ENCODE data around the gene ALOX5.

Gene ALOX5

DNA sequence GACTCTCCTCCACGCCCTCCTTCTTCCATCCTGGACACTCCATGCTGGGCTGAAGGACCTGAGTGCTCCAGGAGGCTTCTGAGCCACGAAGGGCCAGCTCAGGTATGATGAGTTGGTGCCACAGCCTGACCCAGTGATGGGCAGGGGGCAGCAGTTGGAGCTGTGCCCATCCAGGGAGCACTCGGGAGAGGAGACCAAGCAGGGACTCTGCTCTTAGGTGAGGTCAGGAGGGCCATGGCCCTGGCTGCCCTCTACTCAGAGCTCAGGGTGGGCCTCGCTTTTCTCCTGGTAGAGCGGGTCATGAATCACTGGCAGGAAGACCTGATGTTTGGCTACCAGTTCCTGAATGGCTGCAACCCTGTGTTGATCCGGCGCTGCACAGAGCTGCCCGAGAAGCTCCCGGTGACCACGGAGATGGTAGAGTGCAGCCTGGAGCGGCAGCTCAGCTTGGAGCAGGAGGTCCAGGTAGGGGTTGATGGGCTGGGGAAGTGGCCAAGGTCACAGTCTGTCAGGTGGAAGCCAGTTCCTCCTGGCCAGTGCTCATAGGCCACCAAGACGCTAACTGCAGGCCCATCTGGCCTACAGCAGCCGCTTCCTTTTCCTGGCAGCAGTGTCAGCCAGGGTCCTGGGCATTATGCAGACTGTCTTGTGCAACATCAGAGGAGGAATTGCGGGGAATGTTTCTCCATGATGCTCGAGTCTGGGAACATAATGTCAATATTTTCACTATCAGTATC is 50.8 kb downstream of the ALOX5 start:
- no peak for DNase-seq (ENCODE audit: low read depth)

DNA sequence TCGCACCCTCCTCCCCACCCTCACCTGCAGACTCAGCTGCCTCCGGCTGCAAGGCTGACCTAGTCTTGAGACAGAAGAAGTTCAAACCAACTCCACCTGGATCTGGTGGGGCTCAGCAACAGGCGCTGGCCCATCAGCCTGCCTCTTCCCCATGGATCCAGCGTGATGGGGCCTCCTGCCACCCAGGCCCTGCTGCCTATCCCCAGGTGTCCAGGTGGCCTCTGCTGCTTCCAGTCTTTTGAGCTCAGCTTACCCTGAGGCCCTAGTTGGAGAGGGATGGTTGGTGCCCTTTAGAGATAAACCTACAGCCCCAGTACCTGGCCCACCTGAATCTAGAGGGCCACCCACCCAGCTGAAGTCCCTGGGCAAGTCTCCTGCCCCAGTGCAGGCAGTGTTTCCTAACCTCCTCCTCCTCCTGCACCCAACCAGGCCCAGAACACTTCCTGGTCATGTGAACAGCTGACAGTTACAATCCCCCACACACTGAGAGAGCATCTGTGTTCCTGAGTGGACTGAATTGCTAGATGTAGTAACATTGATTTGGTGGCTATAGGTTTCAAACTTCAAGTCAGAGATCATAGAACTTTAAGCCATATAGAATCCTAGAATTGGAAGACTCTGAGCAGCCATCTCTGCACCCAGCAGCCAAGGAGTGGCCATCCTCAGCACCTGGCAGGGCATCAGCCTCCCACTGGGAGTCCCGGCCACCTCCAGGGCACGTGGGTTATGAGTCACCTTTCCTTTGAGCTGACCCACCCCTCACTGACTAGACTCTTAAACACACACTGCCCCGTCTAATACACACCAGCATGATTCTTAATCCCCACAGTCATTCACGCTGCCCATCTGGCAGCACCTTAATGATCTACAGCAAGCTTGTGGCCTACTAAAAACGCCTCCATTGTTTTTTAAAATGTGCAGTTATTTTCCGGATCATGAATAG is 51.9 kb downstream of the ALOX5 start:
- DNase-seq (ENCODE audit: low read depth) = no peak

DNA sequence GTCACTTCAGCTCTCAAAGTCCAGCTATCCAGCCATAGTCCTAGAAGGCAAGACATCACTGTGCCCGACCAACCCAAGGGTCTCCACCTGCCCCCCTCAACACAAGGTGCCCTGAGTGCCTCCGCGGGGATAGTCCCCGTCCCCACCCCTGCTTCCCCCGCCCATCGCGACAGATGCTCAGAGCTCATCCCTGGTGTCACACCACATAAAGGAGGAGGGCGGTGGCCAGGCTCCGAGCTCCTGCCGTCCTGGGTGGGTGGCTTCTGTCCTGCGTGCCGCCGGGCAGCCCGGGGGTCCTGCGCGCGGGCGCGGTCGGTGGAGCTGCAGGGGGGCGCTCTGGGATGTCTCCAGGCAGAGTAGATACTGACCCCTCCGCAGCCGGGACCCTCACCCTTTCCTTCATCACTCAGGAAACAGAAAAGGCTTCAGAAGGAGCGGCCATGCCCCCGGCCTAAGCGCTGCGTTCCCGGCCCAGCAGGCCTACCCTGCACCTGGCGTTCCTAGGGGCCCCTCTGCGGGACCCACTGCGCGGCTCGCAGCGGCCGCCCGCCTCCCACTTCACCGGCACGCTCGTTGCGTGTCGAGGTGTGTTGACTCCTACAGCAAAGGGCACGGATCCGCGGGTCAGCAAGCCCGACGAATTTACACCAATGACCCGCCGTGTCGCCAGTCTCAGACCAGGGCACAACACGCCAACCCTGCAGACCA is 53.4 kb downstream of the ALOX5 start:
- no peak for DNase-seq (ENCODE audit: low read depth)

DNA sequence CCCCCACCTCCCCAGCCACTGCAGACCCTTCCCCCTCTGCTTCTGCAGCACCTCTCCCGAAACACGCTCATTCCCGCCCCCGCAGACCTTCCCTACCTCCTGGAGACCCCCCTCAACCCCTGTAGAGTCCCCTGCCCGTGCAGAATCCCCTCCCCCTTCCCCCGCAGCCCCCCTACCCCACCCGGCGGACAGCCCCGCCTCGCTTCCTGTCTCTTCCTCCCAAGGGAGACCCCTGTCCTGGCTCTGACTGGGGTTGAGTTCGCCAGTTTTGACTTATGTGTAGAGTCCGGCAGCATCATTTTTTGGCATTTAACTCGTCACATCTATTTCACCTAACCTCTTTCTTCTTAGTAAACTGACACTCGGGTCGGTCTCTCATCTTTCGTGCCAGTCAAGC is 54.0 kb downstream of the ALOX5 start:
- no peak for DNase-seq (ENCODE audit: low read depth)

DNA sequence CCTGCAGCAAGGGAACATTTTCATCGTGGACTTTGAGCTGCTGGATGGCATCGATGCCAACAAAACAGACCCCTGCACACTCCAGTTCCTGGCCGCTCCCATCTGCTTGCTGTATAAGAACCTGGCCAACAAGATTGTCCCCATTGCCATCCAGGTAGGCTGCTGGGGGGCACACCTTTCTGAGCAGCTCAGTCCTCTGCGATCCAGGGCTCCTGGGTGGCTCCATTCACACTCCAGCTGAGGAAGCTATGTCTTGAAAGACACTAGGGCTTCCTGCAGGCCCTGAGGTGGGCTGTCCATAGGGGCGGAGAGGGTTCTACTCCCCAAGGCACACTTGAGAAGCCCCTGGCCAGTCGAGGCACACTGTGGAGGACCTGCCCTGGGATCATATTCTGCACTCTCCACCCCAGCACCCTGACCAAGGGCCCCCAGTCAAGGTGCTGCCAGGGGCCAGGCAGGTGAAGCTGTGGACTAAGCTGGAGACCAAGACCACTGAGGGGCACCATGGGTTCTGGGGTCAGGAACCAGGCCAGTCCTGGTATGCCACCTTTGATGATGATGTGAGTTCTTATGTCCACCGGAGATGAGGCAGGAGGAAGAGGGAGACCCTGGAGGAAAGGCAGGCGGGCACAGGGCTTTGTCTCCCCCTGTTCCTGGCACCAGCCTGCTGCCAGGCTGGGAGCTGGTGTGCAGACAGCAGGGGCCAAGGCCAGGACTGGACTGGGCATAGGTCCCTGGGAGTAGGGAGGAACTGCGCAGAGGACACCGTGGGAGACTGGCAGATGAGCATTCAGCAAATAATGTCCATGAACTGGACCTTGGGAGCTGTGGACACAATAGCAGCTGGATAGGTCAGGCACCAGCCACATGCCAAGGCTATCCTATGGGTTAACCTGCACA is 54.8 kb downstream of the ALOX5 start:
- DNase-seq (ENCODE audit: low read depth) = no peak

DNA sequence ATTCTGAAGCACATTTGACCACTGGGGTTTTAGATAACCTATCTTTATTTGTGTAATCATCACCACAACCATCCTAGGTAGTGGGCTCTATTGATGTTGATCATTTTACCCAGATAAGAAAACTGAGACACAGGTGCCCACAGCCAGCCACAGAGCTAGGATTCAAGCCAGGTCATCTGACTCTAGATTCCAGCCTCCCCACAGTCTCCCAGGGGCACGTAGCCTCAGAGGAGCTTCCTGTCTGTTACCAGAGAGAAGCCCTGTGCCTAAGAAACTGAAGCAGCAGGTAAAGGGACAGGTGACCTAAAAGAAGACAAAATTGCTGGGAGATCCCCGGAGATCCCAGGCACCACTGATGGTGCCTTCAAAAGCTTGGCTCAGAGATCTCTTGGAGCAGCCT is 55.8 kb downstream of the ALOX5 start:
- DNase-seq (ENCODE audit: low read depth) = no peak

DNA sequence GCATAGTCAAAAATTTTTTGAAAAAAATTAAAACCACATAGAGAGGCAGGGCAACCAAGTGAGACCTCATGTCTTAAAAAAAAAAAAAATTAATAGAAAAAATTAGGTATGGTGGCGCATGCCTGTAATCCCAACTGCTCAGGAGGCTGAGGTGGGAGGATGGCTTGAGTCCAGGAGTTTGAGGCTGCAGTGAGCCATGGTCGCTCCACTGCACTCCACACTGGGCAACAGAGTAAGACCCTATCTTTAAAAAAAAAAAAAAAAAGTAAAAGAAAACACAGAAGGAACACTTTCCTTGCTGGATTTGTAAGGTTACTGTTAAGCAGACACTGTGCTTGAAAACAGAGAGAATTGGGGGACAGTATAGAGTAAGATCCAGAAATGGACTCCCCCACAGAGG is 58.1 kb downstream of the ALOX5 start:
- DNase-seq (ENCODE audit: low read depth) = no peak

DNA sequence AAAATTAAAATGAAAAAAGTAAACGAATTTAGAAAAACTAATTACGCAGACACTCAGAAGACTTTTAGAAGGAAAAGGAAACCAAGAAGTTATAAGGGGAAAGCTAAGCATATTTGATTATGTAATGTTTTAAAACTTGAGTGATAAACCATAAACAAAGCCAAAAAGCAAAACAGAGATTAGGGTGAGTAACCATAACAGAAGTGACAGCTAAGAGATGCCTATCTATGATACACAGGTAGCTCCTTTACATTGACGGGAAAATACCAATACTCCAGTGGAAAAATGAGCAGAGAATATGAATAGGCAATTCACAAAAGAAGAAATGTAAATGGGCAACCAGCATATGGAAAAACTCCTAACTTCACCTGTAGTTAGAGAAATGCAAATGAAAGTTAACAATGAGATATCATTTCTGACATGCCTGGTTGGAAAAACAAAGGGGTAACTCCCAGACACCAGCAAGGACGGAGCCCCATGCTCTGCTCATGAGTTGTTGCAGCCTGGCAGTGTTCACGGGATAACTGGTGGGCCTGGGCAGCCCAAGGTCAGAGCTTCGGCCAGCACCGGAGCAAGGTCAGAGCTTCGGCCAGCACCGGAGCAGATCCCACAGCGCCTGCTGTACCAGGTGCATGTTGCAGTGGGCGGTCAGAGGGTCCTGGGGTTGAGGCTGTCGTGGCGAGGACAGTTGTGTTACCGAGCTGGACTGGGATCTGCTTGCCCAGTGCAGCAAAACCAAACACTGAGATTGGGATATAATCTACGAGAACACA is 58.9 kb downstream of the ALOX5 start:
- no peak for DNase-seq (ENCODE audit: low read depth)

DNA sequence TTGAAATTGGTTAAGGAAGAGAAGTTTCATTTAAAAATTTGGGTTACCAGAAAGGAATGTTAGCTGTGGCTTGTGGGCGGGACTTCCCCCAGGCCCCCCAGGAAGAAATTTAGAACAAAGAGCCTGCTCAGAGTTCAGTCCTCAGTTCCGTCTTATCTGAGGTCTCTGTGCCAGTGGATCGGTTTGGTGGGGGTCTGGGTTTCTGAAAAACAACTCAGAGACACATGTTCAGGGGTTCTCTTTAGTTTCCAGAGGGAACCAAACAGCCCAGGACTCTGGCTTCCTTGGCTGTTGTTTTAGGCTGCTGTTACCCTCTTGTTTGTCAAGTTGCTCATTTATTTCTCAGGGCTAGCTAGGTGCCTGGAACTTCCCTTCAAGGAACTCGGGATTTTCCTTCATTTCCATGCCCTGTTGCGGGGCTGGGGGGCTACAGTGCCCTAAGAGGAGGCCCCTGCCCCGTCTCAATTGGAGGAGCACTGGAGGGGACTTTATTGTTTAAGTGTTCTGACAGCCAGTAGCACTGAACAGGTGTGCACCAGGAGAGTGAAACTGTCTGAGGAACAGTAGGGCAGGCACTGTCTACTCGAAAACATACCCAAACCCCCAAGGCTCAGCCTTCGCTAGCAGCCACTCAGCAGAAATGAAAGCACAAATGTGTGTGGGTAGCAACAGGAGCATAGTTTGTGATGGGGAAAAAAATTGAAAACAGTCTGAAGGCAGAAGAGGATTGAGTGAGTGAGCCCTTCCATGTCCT is 59.9 kb downstream of the ALOX5 start:
- DNase-seq (ENCODE audit: low read depth) = no peak

DNA sequence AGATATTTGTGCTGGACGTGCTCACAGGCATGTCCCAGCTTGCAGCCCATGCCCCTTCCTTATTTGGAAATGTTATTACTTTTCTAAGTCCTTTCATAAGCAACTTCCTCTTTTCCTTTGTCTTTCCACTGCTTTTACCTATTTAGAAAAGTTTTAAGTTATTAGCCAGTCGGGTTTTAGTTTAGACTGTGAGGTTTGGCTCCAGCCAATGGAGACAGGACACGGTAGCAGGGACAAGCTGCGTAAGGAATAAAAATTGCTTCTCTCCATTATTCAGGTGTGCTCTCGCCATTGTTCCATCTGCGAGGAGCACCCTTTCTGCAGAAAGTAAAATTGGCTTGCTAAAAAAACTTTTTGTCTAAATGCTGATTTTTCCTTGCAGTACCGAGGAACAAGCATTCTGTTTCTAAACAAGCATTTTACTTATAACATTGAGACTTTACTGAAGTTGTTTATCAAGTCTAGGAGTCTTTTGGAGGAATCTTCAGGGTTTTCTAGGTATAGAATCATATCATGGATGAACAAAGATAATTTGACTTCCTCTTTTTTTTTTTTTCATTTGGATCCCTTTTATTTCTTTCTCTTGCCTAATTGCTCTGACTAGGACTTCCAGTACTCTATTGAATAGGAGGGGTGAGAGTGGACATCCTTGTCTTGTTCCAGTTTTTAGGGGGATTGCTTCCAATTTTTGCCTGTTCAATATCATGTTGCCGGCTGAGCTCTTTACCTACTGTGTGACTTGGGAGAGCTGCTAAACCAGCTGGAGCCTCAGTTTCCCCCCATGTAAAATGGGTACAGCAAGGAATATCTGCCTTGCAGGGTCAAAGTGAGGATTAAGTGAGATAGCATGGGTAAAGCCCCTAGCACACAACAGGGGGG is 63.8 kb downstream of the ALOX5 start:
- no peak for DNase-seq (ENCODE audit: low read depth)

DNA sequence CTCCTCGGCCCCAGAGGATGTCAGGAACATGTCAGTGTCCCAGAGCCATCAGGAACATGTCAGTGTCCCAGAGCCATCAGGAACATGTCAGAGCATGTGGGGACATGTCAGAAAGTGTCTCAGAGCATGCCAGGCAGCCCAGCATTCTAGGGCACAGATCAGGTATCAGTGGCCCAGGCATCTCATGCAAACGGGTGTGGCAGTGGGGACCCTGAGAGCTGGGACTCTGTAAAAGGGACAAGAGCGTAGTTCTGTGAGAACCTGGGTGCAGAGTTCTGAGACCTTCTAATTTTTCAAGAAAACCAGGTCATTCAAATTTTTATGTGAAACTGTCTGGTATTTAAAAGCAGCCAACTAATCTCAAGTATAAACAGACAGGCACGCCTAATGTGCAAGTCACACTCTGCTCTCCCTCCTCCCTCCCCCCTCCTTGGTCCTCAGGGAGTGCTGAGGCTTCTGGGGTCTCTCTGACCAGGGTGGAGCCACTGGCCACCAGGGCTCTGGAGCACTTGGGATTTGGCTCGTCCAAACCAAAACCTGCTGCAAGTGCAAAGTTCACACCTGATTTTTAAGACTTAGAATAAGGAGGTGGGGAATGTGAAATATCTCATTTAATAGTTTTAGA is 64.6 kb downstream of the ALOX5 start:
- no peak for DNase-seq (ENCODE audit: low read depth)

DNA sequence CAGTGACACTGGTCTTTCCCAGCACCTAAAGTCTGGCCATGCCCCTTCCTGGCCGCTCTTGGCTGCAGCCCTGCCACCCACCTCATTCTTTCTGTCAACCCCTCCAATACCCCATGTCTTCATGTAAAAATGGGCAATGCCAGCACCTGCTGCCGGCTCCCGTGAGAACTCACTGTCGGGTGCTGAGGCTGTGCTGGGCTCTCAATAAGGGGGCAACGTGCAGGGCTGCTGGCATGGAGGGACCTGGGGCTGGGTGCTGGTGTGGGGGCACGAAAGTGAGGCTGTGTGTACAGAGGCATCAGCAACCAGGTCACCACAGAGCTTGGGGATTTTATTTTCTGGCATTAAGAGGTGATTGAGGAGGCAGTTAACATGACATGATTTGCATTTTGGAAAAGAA is 65.3 kb downstream of the ALOX5 start:
- no peak for DNase-seq (ENCODE audit: low read depth)

DNA sequence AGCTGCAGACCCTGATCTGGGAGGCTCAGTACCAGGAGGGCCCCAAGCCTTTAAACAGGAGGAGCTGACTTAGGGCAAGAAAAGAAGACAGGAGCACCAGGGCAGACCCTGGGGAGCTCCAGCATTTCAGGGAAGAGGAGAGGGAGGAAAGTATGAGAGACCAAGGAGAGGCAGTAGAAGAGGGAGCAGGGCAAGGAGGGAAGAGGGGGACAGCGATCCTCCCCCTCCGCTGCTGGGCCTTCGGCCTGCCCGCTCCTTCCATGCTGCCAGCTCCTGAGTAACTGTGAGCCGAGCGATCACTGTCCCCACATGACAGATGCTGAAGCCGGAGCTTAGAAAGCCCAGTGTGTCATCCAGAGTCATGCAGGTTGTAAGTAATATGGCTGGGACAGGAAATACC is 65.9 kb downstream of the ALOX5 start:
- no peak for DNase-seq (ENCODE audit: low read depth)

DNA sequence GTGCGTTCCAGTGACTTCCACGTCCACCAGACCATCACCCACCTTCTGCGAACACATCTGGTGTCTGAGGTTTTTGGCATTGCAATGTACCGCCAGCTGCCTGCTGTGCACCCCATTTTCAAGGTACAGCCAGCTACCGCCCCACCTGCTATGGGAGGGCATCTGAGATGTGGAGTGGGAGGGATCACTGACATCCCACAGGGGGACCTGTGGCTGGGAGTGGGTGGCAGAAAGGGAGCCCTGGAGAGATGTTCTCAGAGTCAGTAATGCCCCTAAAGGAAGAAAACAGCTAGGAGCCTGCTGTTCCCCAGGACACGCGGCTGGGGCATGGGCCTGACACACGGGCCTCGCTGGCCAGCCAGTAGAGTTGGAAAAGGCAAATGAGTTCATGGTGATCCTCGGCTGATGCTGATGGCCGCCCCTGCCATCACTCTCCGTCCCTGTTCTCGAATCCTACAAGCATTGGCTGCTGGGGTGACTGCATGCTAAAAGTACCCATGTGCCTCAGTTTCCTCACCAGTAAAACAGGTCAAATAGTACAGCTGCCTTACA is 66.6 kb downstream of the ALOX5 start:
- no peak for DNase-seq (ENCODE audit: low read depth)

DNA sequence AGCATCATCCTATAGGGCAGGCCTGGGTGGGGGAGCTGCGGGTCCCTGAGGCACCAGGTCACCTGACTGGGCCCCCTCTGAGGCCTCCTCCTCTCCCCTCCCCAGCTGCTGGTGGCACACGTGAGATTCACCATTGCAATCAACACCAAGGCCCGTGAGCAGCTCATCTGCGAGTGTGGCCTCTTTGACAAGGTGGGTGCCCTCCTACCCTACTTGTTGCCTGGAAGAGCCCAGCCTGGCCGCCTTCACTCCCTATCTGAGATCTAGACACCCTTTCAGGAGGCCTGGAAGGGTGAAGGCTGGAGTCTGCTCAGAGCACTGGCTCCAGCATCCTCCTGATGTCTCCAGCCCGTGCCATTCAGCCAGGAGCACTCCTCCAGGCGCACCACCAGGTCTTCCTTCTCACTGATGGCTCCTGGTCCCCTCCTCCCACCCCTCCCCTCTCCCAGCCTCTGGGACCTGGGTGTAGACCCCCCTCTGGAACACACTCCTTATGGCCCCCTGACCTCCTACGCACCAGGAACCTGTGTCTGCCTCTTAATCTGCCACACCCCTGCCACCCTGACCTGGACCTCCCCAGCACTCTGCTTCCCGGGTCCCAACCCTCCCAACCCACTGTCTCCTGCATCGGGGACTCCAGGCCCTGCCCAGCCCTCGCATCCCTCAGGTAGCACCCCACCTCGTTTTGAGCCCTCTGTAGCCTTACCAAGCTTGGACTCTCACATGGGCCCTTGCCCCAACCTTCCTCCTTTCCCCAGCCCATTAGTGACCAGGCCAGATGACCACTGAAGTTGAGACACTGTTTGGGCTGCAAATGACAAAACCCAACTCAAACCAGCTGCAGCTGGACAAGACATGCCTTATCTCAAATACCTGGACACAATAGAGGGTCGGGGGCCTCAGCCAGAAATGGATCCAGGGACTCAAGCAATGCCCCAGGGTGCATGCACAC is 67.5 kb downstream of the ALOX5 start:
- no peak for DNase-seq (ENCODE audit: low read depth)

DNA sequence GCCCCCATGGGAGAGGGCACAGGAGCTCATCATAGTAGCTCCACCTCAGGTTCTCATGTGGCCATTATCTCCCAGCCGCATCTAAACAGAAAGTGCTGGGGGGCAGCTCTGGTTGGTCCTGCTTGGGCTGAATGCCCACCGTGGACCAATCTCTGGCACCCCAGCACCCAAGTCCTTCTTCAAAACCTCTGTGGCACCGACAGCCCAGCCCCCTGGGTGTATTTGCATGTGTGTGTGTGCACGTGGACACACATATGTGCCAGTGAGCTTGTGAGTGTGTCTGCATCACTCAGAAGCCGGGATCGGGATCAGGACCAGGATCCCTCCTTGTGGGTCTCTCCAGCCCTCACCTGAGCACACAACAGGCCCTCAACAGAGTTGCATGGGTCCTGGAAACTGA is 68.2 kb downstream of the ALOX5 start:
- DNase-seq (ENCODE audit: low read depth) = no peak

DNA sequence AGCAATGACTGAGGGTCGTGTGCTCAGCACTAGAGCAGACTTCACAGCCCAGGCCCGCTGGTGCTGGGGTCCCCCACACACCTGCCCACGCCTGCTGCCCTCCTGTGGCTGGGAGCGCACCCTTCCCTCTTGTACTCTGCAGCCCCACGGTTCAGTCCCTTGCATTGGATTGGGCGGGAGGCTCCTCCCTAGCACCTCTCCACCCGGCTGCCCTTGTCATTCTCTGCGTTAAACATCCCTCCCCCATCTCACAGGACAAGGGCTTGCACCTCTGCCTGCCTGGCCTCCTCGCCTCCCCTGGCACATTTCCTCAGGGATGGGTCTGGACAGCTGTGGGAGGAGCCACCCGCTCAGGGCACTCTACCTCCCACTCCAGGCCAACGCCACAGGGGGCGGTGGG is 68.6 kb downstream of the ALOX5 start:
- DNase-seq (ENCODE audit: low read depth) = no peak

All from stimulated activated CD8-positive, alpha-beta memory T cell treated with anti-CD3 and anti-CD28 coated beads, Interleukin-4, amount 100 ng/mL, for 24 hours (primary cell).